Fibroblast of lung (primary cell): ENCODE measurements around the gene NAA25. TPM values are rescaled to one million over a fixed set of nuclear protein-coding genes. Genes with fewer than 3 reads are reported as not detected.

Experiments
- DNase-seq, 2 donors: peaks; one replicate each; pipeline versions ENCODE4 v3.0.0 to v3.0.0-alpha.2; 2010; ENCODE audit warnings: low read depth in 2 of 2
- H2AFZ ChIP-seq: 2 replicates; pipeline ENCODE4 v1.5.1; 2012; ENCODE audit warnings: low read length, control low read depth, inconsistent platforms
- H3K27ac ChIP-seq: 2 replicates; pipeline ENCODE4 v1.5.1; 2011; ENCODE audit warnings: low read length, control low read depth; ENCODE audit not compliant: insufficient read depth
- H3K27me3 ChIP-seq: 2 replicates; pipeline ENCODE4 v1.5.1; 2011; ENCODE audit warnings: mild to moderate bottlenecking, low read length; ENCODE audit not compliant: control insufficient read depth, insufficient read depth
- H3K36me3 ChIP-seq: 2 replicates; pipeline ENCODE4 v1.5.1; 2011; ENCODE audit warnings: low read length; ENCODE audit not compliant: control insufficient read depth, insufficient read depth
- H3K4me1 ChIP-seq: 2 replicates; pipeline ENCODE4 v1.5.1; 2011; ENCODE audit warnings: low read length; ENCODE audit not compliant: control insufficient read depth, insufficient read depth; ENCODE audit errors: extremely low read depth
- H3K4me2 ChIP-seq: 2 replicates; pipeline ENCODE4 v1.5.1; 2011; ENCODE audit warnings: low read length, control low read depth; ENCODE audit not compliant: insufficient read depth; ENCODE audit errors: extremely low read depth
- H3K4me3 ChIP-seq, 4 experiments: fragments of 200-600 bp in 1 of 4; sonication (generic) in 1 of 4; replicated peaks in 1 of 4; 2 replicates each; pipeline ENCODE4 v1.5.1; 2011 to 2016; ENCODE audit warnings: low read length in 4 of 4, low read depth in 3 of 4, mild to moderate bottlenecking in 3 of 4, control low read depth in 2 of 4, inconsistent platforms in 1 of 4, mixed read lengths in 1 of 4; ENCODE audit not compliant: insufficient read depth in 1 of 4; ENCODE audit errors: control extremely low read depth in 1 of 4
- H3K79me2 ChIP-seq: 2 replicates; pipeline ENCODE4 v1.5.1; 2012; ENCODE audit warnings: mild to moderate bottlenecking, low read length, inconsistent platforms; ENCODE audit not compliant: control insufficient read depth, insufficient read depth
- H3K9ac ChIP-seq: 2 replicates; pipeline ENCODE4 v1.5.1; 2011; ENCODE audit warnings: mild to moderate bottlenecking, low read length, control low read depth; ENCODE audit not compliant: insufficient read depth
- H3K9me3 ChIP-seq: 2 replicates; pipeline ENCODE4 v1.5.1; 2012; ENCODE audit warnings: low read depth, low read length; ENCODE audit not compliant: control insufficient read depth, insufficient read depth
- H4K20me1 ChIP-seq: 2 replicates; pipeline ENCODE4 v1.5.1; 2011; ENCODE audit warnings: low read length; ENCODE audit not compliant: control insufficient read depth, insufficient read depth; ENCODE audit errors: extremely low read depth
- EZH2 ChIP-seq: IDR thresholded peaks from 2 replicates; pipeline ENCODE4 v1.5.1; 2012; ENCODE audit warnings: low read length, control low read depth, mild to moderate bottlenecking; ENCODE audit errors: missing control alignments
- polyA plus RNA-seq, 2 donors: library from polyadenylated mRNA; depleted of rRNA in 1 of 2; stranded (reverse) in 1 of 2; unstranded in 1 of 2; fragments of >200 nt; gene quantifications; 2 replicates each; pipeline ENCODE4 v1.2.1, GENCODE V29; 2011 to 2012; ENCODE audit warnings: missing spikeins in 1 of 2
- total RNA-seq: library from RNA; depleted of rRNA; stranded (reverse); fragments of >200 nt; gene quantifications from 2 replicates; pipeline ENCODE4 v1.2.1, GENCODE V29; 2014
- TF ChIP-seq, protein P1 (sequence below), 2 donors: IDR thresholded peaks in 1 of 2; conservative IDR thresholded peaks in 1 of 2; 1 replicate in 1 of 2; 2 replicates in 1 of 2; pipeline ENCODE4 v1.5.1; 2011 to 2012; ENCODE audit warnings: low read length in 2 of 2, control low read depth in 1 of 2, inconsistent platforms in 1 of 2, low read depth in 1 of 2, mild to moderate bottlenecking in 1 of 2

NAA25 gene
- total and polyA plus RNA-seq, 2 donors (not counting 1 experiment from before 2014, with no cell fraction given), result 18.8 to 19.4 TPM

DNA sequence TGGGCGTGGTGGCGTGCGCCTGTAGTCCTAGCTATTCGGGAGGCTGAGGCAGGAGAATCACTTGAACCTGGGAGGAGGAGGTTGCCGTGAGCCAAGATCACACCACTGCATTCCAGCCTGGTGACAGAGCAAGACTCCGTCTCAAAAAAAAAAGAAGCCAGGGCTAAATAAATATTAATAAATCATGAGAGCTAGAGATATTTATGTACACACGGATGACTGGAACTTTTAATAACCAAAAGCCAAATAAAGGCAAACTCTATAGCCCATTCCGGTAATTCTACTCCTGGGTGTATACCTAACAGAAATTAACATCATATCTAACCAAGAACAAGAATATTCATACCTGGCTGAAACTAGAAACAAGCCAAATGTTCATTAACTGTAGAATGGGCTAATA lies 9.1 kb upstream of the NAA25 start:
- Histone ChIP-seq H3K9me3 (no peaks in the 10 kb centered on the region), H3K27ac (no peak overlapping the region), H3K27me3 (no peaks in the 10 kb centered on the region), H3K9ac (no peak overlapping the region), H3K4me1 (peaks cover 11% of the 10 kb centered on the region), H3K79me2 (no peaks in the 10 kb centered on the region), H2AFZ (no peak overlapping the region), H3K4me3 (no peak overlapping the region), H3K36me3 (no peaks in the 10 kb centered on the region), H4K20me1 (no peaks in the 10 kb centered on the region), H3K4me2 (no peak overlapping the region)
- TF ChIP-seq, protein P1, sequence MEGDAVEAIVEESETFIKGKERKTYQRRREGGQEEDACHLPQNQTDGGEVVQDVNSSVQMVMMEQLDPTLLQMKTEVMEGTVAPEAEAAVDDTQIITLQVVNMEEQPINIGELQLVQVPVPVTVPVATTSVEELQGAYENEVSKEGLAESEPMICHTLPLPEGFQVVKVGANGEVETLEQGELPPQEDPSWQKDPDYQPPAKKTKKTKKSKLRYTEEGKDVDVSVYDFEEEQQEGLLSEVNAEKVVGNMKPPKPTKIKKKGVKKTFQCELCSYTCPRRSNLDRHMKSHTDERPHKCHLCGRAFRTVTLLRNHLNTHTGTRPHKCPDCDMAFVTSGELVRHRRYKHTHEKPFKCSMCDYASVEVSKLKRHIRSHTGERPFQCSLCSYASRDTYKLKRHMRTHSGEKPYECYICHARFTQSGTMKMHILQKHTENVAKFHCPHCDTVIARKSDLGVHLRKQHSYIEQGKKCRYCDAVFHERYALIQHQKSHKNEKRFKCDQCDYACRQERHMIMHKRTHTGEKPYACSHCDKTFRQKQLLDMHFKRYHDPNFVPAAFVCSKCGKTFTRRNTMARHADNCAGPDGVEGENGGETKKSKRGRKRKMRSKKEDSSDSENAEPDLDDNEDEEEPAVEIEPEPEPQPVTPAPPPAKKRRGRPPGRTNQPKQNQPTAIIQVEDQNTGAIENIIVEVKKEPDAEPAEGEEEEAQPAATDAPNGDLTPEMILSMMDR (conservative IDR thresholded peaks at IDR 0.05 in 1 of 2, IDR thresholded peaks at IDR 0.05 in 1 of 2; ENCODE audit: low read depth in 1 of 2, low read length in 2 of 2), result no peak
- no peak for TF ChIP-seq EZH2
- DNase-seq, result no peak

DNA sequence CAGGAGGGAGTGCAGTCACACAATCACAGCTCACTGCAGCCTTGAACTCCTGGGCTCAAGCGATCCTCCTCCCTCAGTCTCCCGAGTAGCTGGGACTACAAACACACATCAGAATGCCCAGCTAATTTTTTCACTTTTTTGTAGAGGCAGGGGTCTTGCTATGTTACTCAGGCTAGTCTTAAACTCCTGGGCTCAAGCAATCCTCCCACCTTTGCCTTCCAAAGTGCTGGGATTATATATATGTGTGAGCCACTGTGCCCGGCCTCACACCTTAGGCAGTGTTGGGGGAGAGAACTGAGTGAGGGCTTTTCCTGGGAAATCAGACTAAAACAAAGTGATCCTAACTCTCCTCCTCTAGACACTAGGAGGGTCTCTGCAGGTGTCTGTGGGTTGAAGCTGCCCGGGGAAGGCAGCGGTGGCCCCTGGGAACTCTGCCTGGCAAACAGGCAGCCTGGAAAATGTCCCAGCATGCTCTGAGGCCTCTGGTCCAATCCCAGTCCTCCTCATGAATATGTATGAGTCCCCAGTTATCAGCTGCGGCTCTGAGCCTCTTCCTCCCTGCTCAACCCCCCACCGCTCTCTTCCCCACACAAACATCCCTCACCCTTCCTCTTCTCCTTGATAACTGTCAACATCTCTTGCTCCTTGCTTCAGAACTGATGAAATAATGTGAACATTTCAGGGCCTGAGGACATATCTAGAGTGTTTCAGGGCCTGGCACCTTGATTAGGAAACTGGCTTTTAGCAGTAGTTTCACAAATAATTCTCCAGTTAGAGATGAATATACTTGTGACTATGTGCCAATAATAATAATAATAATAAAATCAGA lies 7.9 kb upstream of the NAA25 start:
- no peaks in the 10 kb centered on the region for H4K20me1 ChIP-seq
- H3K4me2 ChIP-seq, result peak overlapping the region; percentile 40
- TF ChIP-seq, protein P1 (conservative IDR thresholded peaks at IDR 0.05 in 1 of 2, IDR thresholded peaks at IDR 0.05 in 1 of 2; ENCODE audit: low read depth in 1 of 2, low read length in 2 of 2), result no peak
- no peak for TF ChIP-seq EZH2
- DNase-seq, result peak; percentile 48 to 75
- no peaks in the 10 kb centered on the region for H3K9me3 ChIP-seq
- no peak overlapping the region for H3K9ac ChIP-seq
- no peaks in the 10 kb centered on the region for H3K27me3 ChIP-seq
- no peak overlapping the region for H3K4me3 ChIP-seq
- peaks cover 4% of the 10 kb centered on the region for H3K4me1 ChIP-seq
- H3K36me3 ChIP-seq, result no peaks in the 10 kb centered on the region
- peak overlapping the region; percentile 56 for H3K27ac ChIP-seq
- H3K79me2 ChIP-seq, result no peaks in the 10 kb centered on the region
- H2AFZ ChIP-seq, result peak overlapping the region; percentile 39

DNA sequence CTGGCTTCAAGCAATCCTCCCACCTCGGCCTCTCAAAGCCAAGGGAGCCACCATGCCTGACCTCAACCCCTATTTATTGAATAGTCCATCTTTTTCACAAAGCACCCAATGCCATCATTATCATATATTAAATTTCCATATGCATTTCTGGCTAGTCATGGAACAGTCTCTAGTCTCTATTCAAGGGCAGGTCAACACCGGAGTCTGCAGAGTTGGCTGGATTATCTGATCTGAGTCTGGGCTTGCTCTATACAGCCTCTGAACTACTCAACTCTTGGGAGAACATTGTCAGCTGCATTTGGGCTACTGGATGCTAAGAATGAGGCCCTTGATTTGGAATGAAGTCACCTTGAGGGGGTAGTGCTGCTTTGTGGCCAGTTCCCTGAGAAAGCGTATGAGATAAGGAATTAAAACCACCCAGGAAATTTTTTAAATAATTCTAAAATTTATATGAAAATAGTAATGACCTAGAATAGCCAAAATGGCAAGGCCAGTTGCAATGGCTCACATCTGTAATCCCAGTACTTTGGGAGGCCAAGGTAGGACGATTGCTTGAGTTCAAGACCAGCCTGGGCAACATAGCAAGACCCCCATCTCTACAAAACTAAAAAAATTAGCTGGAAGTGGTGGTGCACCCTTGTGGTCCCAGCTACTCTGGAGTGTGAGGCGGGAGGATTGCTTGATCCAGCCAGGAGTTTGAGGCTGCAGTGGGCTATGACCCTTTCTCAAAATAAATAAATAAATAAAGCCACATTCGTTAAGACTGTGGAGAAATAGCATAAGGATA lies 6.9 kb upstream of the NAA25 start:
- no peaks in the 10 kb centered on the region for H3K79me2 ChIP-seq
- no peaks in the 10 kb centered on the region for H3K9me3 ChIP-seq
- DNase-seq, result no peak
- no peak overlapping the region for H3K27ac ChIP-seq
- no peaks in the 10 kb centered on the region for H3K27me3 ChIP-seq
- no peaks in the 10 kb centered on the region for H4K20me1 ChIP-seq
- H3K36me3 ChIP-seq, result no peaks in the 10 kb centered on the region
- H3K9ac ChIP-seq, result no peak overlapping the region
- H3K4me3 ChIP-seq, result no peak overlapping the region
- no peak overlapping the region for H2AFZ ChIP-seq
- H3K4me1 ChIP-seq, result peaks cover 4% of the 10 kb centered on the region
- H3K4me2 ChIP-seq, result no peak overlapping the region
- no peak for TF ChIP-seq EZH2
- TF ChIP-seq, protein P1 (conservative IDR thresholded peaks at IDR 0.05 in 1 of 2, IDR thresholded peaks at IDR 0.05 in 1 of 2; ENCODE audit: low read depth in 1 of 2, low read length in 2 of 2), result no peak
